Activated CD8-positive, alpha-beta memory T cell treated with anti-CD3 and anti-CD28 coated beads, Interleukin-2, amount 10 ng/mL, durations not matched to agents 7 days and 5 days (primary cell): ENCODE data around the gene CLSTN2. TPM values are rescaled to one million over a fixed set of nuclear protein-coding genes. Genes with fewer than 3 reads are reported as not detected.

Experiments used
- ATAC-seq: fragments of 150-1000 bp; cut with Tn5 transposase; one replicate; pipeline ENCODE4 v1.10.0; 2021; ENCODE audit warnings: moderate library complexity
- CTCF ChIA-PET: fragments of 350-600 bp; sonication (Branson Sonifier 250); formaldehyde crosslinking; loops from one replicate; lab custom pipeline; 2021; ENCODE audit warnings: antibody characterized with exemption; lab: Charles Lee
- DNase-seq: peaks from one replicate; pipeline ENCODE4 v3.0.0-alpha.2; 2020
- H3K27ac Mint-ChIP-seq: one replicate; pipeline ENCODE4 v1.8.0; 2021; ENCODE audit warnings: mild to moderate bottlenecking, mixed read lengths
- H3K27me3 Mint-ChIP-seq: one replicate; pipeline ENCODE4 v1.8.0; 2021; ENCODE audit warnings: mixed read lengths
- H3K36me3 Mint-ChIP-seq: one replicate; pipeline ENCODE4 v1.8.0; 2021; ENCODE audit warnings: mild to moderate bottlenecking, mixed read lengths
- H3K4me1 Mint-ChIP-seq: one replicate; pipeline ENCODE4 v1.8.0; 2021; ENCODE audit warnings: mixed read lengths
- H3K4me3 Mint-ChIP-seq: one replicate; pipeline ENCODE4 v1.8.0; 2021; ENCODE audit warnings: mild to moderate bottlenecking, moderate library complexity, mixed read lengths
- H3K9me3 Mint-ChIP-seq: one replicate; pipeline ENCODE4 v1.8.0; 2022; ENCODE audit warnings: low read depth, mixed read lengths
- total RNA-seq, 2 experiments: library from RNA; stranded (reverse); gene quantifications; one replicate each; pipeline ENCODE4 v1.2.3, GENCODE V29; 2021

The CLSTN2 gene
- total RNA-seq, 2 experiments from 2014 or later = 0.07 TPM; not detected in 1

DNA sequence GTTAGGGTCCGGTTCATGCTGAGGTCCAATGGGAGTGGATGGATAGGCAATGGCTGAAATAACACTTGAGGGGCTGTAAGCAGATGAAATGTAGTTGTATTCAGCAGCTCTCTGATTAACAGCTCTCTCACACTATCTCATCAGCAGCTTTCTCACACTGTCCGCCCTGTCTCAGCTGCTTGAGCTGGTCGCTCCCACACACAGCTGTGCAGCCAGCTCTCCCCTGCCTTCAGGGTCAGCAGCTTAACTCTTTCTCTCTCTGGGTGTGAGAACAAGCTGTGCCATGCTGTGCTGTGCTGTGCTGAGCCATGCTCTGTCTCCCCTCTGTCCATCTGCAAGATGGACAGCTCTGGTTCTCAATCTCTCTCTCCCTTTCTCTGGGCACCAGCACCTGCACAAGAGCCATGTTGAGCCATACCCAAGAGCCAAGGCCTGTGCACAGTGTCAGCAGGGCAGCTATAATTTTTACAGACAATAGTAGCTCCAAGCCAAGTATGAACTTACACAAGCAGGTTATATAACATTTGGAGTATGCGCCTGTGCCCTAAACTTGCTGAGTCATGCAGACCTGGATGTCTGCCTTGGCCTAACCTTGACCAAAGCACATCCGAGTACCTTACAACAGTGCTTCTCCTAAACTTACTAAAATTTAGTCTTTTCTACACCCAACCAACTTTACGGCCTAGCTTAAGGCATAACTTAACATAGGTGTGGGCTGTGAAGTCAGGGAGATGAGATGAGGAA is 451.5 kb downstream of the CLSTN2 start:
- CTCF ChIA-PET = no interaction called here
- DNase-seq = no peak
- Mint-ChIP-seq H3K27me3 (no peaks in the 10 kb centered on the region), H3K4me1 (no peaks in the 10 kb centered on the region), H3K4me3 (no peak overlapping the region), H3K36me3 (no peaks in the 10 kb centered on the region), H3K9me3 (no peaks in the 10 kb centered on the region), H3K27ac (no peak overlapping the region)
- ATAC-seq = no peak

DNA sequence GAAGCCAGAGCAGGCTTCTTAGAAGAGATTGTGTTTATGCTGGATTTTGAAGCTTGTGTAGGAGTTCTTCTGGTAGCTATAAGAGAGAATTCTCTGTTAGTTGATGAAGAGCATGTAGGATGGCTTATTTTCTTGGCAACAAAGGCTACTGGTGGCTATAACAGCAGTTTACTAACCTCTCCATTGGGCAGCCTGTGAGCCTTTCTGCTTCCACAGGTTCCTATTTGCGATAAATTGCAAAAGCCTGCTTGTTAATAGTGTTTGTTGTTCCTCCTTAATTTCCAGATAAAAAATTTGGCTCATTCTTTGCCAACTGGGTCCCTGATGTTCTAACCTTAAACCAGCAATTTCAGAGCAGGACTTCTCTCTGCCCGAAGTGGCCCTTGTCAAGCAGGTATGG is 452.3 kb downstream of the CLSTN2 start:
- no peak overlapping the region for H3K4me3 Mint-ChIP-seq
- no peaks in the 10 kb centered on the region for H3K27me3 Mint-ChIP-seq
- CTCF ChIA-PET = no interaction called here
- no peaks in the 10 kb centered on the region for H3K9me3 Mint-ChIP-seq
- H3K4me1 Mint-ChIP-seq = no peaks in the 10 kb centered on the region
- ATAC-seq (no peak), DNase-seq (no peak)
- H3K36me3 Mint-ChIP-seq = no peaks in the 10 kb centered on the region
- H3K27ac Mint-ChIP-seq = no peak overlapping the region

DNA sequence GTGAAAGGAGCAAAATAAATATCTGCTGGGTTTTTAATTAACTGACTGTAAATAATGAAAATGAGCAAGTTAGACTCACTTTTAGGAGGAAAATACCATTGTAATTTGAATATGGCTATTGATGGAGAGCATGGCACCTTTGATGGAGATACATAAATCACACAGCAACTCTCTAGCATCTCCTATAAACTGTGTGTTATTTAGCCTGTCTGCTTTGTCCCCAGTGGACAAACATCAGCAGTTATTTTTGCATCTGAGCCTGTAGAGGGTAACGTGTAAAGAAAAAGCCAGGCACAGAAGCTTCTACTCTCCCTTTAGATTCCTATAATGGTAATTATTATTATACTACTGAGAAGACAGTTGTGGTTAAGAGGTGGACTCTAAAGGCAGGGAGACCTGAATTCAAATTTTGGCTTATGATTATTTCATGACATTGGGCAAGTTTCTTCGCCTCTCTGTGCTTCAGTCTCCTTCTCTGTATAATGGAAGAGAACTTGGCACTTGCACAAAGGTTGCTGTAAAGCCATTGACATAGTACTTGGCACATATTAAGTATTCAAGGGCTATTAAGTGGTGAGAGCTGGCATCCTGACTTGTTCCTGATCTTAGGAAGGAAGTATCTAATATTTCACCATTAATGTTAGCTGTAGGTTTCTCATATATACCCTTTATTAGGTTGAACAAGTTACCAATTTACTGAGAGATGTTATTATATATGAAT is 453.4 kb downstream of the CLSTN2 start:
- no peak for DNase-seq
- no peaks in the 10 kb centered on the region for H3K9me3 Mint-ChIP-seq
- H3K36me3 Mint-ChIP-seq = no peaks in the 10 kb centered on the region
- H3K27me3 Mint-ChIP-seq = no peaks in the 10 kb centered on the region
- H3K4me1 Mint-ChIP-seq = no peaks in the 10 kb centered on the region
- H3K4me3 Mint-ChIP-seq = no peak overlapping the region
- CTCF ChIA-PET = no interaction called here
- no peak for ATAC-seq
- H3K27ac Mint-ChIP-seq = no peak overlapping the region

DNA sequence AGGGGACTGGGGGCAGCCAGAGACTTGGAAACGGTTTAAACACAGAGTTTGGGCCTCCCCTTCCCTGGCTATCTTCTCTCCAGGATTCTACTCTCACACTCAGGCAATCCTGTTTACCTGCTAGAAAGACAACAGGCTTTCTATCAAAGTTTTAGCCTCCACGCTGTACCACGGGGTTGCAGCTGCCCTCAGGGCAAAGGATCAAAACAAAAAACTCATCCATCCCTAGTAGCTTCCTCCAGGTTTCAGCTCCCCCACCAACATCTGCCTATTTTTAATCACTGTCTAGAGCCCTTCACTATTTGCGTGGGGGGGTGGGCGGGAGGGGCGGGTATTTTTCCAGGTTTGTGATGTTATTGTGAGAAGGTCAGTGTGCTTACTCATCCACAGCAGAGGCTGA is 456.1 kb downstream of the CLSTN2 start:
- H3K9me3 Mint-ChIP-seq = no peaks in the 10 kb centered on the region
- DNase-seq (no peak), ATAC-seq (no peak)
- H3K27ac Mint-ChIP-seq = no peak overlapping the region
- no peak overlapping the region for H3K4me3 Mint-ChIP-seq
- H3K36me3 Mint-ChIP-seq = no peaks in the 10 kb centered on the region
- CTCF ChIA-PET = no interaction called here
- H3K4me1 Mint-ChIP-seq = no peaks in the 10 kb centered on the region
- no peaks in the 10 kb centered on the region for H3K27me3 Mint-ChIP-seq

DNA sequence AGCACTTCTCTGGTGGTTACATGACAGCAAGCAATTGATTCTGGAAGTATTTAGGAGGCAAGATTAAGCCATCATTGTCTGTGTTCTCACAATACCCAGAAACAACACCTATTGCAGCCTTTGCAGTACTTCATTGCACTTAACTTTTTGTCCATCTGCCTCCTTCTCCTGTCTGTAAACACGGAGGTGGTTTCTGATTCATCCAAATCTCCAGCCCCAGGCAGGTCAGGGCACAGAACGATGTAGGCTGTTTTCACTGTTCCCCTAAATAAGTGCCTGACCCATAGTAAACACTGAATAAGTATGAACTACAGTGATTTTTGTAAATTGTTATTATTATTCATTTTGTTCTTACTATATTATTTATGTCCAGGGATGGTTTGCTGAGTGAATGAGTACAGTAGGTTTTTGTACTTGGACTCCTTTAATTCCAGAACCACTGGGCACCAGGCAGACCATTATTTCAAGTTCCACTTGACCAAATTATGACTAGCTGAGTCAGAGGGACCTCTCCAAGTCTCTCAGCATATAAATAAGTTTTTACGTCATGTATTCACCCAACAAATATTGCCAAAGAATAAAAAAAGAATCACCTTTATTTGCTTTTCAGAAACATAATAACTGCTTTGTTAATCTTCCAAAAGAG is 459.6 kb downstream of the CLSTN2 start:
- ATAC-seq (no peak), DNase-seq (no peak)
- Mint-ChIP-seq H3K4me3 (no peak overlapping the region), H3K27me3 (no peaks in the 10 kb centered on the region), H3K27ac (no peak overlapping the region), H3K4me1 (no peaks in the 10 kb centered on the region), H3K36me3 (no peaks in the 10 kb centered on the region), H3K9me3 (no peaks in the 10 kb centered on the region)
- CTCF ChIA-PET = no interaction called here

DNA sequence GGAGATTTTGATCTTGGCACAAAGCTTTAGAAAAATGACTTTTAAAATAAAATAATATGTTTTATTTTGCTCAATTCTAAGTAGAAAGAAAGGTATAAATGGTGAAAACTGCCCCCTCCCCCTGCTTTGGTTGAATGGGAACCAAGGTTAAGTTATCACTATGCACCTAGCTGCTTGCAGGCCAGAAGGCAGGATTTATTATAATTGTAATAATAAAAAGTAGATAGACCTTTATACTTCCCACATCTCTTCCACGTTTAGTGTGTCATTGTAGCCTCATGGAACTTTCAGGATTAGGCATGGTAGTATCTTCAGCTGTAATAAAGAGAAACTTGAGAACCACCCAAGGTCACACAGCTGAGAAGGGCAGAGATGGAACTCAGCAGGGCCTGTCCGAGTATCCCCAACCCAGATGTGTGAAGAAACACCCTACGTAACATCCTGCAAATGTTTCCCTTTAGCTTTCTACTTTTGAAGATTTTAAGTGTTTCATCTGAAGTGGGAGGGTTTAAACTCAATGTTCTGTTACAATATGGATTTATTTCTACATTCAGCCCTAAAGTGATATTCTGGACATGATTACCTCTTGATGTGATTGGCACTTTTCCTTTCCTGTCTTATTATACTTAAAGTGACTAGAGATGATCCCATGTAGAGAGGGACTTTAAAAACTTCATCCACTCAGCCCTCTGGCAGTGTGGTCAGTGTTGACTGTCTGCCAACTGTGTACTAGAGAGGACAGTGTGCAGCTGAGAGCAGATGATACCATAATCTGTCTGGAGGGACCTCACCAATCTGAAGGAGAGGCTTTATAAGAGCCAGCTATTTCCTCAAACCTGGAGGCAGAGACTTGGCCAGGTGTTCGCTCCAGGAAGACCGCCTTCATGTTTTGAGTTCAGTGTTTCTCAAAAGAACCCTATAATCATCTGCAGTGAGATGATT is 460.4 kb downstream of the CLSTN2 start:
- CTCF ChIA-PET = no interaction called here
- Mint-ChIP-seq H3K27me3 (no peaks in the 10 kb centered on the region), H3K36me3 (no peaks in the 10 kb centered on the region), H3K9me3 (no peaks in the 10 kb centered on the region), H3K4me1 (no peaks in the 10 kb centered on the region), H3K27ac (no peak overlapping the region), H3K4me3 (no peak overlapping the region)
- DNase-seq = no peak
- ATAC-seq = no peak

DNA sequence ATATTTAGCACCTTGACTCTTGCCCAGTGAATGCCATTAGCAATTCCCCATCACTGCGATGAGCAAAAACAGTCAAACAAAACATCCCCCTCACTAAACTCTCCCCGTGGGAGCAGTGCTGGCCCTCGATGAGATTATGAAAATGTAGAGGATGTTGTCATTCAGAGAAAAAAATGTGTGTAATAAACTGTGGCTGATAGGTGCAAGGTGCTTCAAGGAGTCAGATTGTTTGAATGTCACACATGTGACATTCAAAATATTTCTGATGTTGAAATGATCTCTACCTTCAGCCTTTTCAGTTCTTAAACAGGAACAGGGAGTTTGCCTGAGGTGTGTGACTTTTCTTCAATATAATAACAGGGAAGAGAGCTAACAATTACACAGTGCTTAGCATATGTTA is 461.1 kb downstream of the CLSTN2 start:
- no peak overlapping the region for H3K27ac Mint-ChIP-seq
- CTCF ChIA-PET = no interaction called here
- ATAC-seq (no peak), DNase-seq (no peak)
- H3K4me3 Mint-ChIP-seq = no peak overlapping the region
- no peaks in the 10 kb centered on the region for H3K27me3 Mint-ChIP-seq
- H3K4me1 Mint-ChIP-seq = no peaks in the 10 kb centered on the region
- no peaks in the 10 kb centered on the region for H3K9me3 Mint-ChIP-seq
- no peaks in the 10 kb centered on the region for H3K36me3 Mint-ChIP-seq

DNA sequence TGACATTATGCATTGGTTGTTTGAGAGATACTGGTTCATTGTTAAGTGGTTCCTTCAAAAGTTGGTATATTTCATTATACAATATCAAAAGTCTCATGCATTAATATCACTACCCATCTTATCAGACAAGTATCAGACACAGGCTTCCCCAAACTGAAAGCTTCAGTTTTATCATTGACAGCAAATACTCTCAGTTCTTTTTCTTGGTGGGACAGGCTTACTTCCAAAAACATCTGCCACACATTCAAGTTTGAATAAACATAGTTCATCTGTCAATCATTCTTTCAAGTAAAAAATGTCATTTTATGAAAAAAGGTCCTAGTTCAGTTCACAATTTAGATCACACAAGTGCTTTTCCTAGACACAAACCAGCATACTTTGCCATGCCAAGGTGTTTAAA is 462.9 kb downstream of the CLSTN2 start:
- H3K4me3 Mint-ChIP-seq = no peak overlapping the region
- CTCF ChIA-PET = no interaction called here
- no peaks in the 10 kb centered on the region for H3K9me3 Mint-ChIP-seq
- no peaks in the 10 kb centered on the region for H3K4me1 Mint-ChIP-seq
- no peak overlapping the region for H3K27ac Mint-ChIP-seq
- DNase-seq (no peak), ATAC-seq (no peak)
- no peaks in the 10 kb centered on the region for H3K27me3 Mint-ChIP-seq
- H3K36me3 Mint-ChIP-seq = no peaks in the 10 kb centered on the region

DNA sequence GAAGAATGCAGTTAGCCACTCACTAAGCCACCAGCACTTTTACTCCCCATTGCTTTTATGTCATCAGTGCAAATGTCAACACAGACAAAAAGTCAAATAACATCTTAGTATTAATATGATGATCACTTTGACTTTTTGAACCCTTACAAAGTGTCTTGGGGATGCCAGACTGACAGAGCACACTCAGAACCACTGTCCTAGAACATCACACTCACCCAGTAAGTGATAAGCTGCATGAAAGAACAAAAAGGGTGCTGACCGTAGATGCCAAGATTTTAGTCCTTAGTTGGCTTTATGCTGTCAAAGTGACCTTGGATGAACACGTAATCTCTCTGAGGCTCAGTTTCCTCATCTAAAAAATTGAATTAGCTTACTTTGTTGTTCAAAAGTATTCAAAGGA is 463.4 kb downstream of the CLSTN2 start:
- CTCF ChIA-PET = no interaction called here
- Mint-ChIP-seq H3K4me1 (no peaks in the 10 kb centered on the region), H3K27ac (no peak overlapping the region), H3K4me3 (no peak overlapping the region), H3K27me3 (no peaks in the 10 kb centered on the region), H3K36me3 (no peaks in the 10 kb centered on the region), H3K9me3 (no peaks in the 10 kb centered on the region)
- DNase-seq (no peak), ATAC-seq (no peak)

DNA sequence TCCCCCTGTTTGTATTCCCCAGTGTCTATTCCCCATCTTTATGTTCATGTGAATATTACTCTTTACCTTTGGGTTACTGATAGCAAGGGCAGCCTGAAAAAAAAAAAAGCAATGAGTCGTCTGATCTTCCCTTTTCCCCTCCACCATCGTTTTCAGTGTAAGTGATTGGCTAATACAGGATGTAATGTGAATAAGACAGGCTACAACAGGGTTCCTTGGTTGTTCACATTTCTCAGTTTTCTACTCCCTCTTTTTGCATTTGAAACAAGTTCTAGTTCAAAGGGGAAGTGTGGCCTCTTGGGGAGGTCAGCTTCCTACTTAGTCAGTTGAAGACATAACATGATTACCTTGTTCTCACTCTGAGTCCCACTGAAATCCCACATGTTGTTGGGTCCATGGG is 464.9 kb downstream of the CLSTN2 start:
- no peaks in the 10 kb centered on the region for H3K36me3 Mint-ChIP-seq
- no peak for DNase-seq
- no peak overlapping the region for H3K4me3 Mint-ChIP-seq
- no peaks in the 10 kb centered on the region for H3K9me3 Mint-ChIP-seq
- CTCF ChIA-PET = no interaction called here
- no peak for ATAC-seq
- no peak overlapping the region for H3K27ac Mint-ChIP-seq
- no peaks in the 10 kb centered on the region for H3K27me3 Mint-ChIP-seq
- H3K4me1 Mint-ChIP-seq = no peaks in the 10 kb centered on the region

DNA sequence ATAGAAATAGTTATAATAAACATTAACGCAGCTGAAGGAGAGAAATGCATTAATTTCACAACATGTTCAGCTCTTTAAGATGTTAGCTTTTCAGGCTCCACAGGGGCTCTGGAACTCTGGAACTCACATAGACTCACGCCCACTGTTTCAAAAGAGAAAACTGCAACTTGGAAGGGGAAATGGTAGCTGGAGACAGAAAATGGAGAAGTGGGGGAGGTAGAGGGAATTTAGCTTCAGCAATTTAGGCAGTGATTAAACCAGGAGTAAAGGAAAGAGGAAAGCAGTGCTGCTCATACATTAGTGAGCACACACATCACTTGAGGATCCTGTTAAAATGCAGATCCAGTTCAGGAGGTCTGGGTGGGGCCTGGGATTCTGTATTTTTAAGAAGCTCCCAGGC is 468.1 kb downstream of the CLSTN2 start:
- Mint-ChIP-seq H3K36me3 (no peaks in the 10 kb centered on the region), H3K4me1 (no peaks in the 10 kb centered on the region), H3K27me3 (no peaks in the 10 kb centered on the region), H3K27ac (no peak overlapping the region), H3K9me3 (no peaks in the 10 kb centered on the region), H3K4me3 (no peak overlapping the region)
- CTCF ChIA-PET = no interaction called here
- DNase-seq (no peak), ATAC-seq (no peak)

DNA sequence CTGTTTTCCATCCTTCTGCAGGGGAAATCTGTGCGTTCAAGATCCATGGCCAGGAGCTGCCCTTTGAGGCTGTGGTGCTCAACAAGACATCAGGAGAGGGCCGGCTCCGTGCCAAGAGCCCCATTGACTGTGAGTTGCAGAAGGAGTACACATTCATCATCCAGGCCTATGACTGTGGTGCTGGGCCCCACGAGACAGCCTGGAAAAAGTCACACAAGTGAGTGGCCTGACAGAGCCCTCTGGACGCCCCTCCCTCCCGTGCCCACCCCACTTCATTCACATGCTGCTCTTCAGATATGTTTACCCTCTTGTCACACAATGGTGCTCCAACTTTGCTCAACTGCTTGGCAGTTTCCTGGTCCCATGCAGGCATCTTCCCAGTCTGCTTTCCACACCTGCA is 468.6 kb downstream of the CLSTN2 start:
- DNase-seq = no peak
- no peaks in the 10 kb centered on the region for H3K36me3 Mint-ChIP-seq
- H3K9me3 Mint-ChIP-seq = no peaks in the 10 kb centered on the region
- no peak for ATAC-seq
- H3K4me3 Mint-ChIP-seq = no peak overlapping the region
- CTCF ChIA-PET = no interaction called here
- H3K27me3 Mint-ChIP-seq = no peaks in the 10 kb centered on the region
- no peak overlapping the region for H3K27ac Mint-ChIP-seq
- H3K4me1 Mint-ChIP-seq = no peaks in the 10 kb centered on the region

DNA sequence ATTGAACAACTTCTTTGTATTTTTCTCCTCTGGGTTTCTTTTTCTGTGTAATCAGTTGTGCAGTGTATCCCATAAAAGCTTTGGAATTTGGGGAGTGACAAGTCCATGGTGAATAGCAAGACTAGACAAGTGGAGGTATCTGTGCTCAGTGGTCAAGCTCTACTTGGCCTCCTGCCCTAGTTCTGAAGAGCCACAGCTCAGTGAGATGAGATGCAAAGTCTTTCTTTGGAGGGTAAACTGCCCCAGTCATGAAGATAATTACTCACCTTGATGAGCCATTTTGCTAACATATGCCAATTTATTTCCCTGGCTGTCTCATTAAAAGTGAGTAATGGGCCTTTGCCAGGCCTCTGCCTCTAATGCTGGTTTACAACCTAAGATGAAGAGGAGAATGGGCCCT is 471.7 kb downstream of the CLSTN2 start:
- DNase-seq = no peak
- Mint-ChIP-seq H3K27me3 (no peaks in the 10 kb centered on the region), H3K9me3 (no peaks in the 10 kb centered on the region), H3K36me3 (no peaks in the 10 kb centered on the region), H3K4me1 (no peaks in the 10 kb centered on the region), H3K4me3 (no peak overlapping the region), H3K27ac (no peak overlapping the region)
- CTCF ChIA-PET = no interaction called here
- no peak for ATAC-seq
